Nucleus accumbens (tissue), 56 donors: ENCODE data around the gene NPFF.

Experiments used
- DNase-seq, 56 donors: peaks; one replicate each; lab custom pipeline; 2025; lab: John Stamatoyannopoulos, UW

NPFF gene

DNA sequence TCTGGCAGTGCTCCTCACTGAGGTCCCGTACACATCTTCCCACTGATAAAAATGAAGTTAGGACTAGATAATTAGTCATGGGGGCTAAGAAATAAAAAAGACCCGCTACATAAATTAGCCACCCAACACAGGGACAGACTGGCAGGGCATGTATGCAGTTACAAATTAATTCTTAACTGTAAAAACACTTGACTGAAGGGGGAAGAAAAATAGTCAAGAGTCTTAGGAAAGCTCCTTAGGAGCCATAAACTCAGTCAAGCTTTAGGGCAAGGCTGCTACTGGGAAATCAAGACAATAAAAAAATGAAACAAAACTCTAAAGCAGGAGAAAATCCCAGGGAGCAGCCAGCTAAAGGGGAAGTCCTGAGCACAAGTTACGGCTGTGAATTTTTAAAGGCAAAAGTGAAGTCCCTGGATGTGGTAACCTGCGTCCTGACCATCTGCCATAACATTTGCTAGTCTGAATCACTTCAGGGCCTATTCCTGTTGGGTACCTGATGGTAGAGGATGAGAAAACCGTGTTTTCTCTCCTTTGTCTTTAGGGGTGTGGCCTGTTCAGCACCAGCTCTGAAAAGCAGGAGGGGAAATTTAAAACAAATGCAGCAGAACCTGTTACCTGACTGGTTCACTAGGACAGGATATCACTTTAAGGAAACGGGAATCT lies 7.5 kb upstream of the NPFF start:
- DNase-seq = no peak

DNA sequence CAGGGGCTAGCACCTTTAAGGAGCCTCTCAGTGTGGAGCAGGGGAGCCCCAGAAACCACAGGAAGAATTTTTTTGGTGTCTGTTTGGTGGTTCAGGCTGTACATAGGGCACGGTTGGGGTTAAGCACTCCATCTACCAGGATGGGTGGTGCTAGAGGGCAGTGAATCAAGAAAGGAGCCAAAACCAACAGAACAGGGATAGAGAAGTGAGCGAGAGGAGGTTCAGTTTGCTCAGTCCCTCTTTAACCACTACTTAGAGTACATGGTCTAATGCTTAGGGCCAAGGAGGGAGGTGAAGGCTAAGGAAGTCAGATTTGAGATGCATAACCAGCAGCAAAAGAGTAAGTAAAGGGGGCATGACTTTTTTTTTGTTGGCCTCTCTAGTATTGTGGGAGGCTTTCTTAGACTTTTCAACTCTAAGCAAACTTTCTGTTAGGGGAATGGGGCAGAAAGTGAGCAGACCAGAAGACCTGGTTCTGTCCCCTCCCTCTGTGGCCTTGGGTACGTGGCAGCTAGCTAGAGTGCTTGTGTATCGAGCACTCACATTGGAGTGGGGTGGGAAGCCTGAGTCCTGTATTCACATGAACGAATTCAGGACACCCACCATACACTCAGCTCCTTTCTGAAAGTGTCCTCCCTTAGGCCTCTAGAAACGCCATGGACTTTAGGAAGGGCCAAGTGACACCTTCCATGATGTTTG lies 6.6 kb upstream of the NPFF start:
- no peak for DNase-seq

DNA sequence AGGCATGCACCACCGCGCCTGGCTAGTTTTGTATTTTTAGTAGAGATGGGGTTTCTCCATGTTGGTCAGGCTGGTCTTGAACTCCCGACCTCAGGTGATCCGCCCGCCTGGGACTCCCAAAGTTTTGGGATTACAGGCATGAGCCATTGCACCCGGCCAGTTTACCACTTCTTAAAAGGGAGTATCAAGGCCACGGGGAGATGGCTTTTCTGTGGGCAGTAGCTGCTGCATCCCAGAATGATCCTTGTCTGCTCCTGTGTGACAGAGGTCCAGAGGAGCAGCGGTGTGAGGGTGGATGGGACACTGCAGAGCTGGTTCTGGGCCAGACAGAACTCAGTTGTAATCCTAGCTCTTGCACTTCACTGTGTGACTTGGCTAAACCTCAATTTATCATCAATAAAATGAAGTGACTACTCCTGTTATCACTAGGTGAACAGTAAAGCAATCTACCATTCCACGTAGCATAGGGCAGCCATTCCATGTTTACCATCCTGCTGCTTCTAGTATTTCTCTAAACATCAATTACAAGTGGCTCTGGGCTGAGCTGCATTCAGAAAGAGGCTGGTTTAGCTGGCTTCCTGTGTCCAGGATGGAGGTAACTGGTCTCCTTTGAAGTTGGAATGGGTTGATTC lies 3.0 kb upstream of the NPFF start:
- no peak for DNase-seq

DNA sequence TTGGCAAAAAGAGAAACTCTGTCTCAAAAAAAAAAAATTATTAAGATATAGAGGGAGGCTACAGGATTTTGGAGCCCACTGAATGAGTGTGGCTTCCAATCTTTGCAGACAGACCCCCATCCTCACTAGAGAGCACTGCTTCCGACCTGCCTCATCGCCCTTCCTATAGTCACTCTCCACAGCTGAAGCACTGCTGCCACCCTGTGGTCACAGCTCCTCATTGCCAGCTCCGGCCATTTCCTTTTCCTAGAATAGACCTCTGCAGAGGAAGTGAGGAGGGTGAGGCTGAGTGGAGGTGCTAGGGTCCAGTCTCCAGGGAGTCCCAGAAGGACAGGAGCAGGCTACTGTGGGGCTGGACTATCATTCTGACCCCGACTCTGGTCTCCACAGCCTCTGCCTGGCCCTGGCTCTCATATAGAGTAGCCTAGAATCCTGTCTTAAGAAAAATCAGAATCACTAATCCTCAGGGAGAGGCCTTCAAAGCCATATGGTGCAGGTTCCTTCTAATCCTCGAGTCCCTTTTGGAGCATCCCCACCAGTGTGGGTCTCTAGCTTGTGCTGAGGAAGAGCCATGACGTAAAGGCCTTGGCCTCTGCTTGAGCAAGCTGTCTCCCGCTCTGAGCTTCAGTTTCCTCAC lies 1.4 kb upstream of the NPFF start:
- DNase-seq = peak in 52 of 56 donors; percentile 13 to 91 (median 68)

DNA sequence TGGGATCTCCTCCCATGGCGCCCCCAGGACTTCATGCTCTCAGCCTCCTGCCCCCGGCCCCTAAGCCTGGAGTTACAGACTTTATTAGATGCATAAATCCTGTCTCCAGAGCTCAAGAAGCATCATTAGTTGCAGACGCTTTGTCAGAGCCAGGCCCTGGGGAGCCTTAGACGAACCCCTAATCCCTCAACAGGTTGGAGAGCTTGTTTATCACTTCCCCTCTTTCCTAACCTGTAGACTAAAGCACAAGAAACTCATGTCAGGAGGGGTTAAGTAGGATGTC lies 260 bp upstream of the NPFF start:
- DNase-seq = no peak

DNA sequence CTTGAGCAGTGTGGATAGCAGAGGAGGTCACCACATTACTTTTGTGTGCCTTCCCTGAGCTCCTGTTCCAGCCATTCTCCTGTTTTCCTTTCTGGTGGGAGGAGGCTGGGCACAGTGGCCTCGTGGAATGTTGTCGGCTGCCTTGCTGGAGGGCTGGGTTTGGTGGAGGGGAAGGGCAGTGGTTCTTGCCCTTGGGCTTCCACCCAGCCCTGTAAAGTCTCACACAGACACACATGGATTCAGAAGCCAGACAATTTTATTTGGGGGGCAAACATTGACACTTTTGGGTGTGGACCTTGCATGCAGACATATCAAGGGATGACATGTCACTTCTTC lies 866 bp downstream of the NPFF start:
- DNase-seq = no peak

DNA sequence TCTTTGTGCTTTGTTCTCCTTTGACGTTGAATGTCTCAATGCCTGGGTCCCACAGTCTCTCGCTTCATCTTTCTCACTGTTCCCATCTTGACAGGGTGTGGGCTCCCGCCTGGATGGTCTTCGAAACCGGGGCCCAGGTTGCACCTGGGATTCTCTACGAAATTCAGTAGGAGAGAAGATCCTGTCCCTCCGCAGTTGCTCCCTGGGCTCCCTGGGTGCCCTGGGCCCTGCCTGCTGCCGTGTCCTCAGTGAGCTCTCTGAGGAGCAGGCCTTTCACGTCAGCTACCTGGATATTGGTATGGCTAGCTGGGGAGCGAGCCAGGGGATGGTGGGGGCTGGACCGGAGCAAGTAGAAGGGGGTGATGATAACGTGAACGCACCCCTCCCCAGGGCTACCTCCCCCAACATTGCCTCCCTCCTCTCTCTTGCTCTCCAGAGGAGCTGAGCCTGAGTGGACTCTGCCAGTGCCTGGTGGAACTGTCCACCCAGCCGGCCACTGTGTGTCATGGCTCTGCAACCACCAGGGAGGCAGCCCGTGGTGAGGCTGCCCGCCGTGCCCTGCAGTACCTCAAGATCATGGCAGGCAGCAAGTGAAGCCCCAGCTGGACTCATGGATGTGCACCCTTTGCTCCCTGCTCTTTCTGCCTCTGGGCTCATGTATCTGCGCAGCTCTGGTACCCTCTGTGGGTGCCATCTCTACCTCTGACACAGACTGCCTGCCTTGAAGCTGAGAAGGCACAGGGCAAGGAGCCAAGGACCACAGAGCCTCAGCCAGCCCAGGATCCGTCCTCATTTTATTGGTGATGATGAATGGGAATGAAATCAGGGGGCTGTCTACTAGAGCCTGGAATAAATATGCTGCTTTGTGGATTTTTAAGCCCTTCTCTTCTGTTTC lies 1.5 kb downstream of the NPFF start:
- no peak for DNase-seq

DNA sequence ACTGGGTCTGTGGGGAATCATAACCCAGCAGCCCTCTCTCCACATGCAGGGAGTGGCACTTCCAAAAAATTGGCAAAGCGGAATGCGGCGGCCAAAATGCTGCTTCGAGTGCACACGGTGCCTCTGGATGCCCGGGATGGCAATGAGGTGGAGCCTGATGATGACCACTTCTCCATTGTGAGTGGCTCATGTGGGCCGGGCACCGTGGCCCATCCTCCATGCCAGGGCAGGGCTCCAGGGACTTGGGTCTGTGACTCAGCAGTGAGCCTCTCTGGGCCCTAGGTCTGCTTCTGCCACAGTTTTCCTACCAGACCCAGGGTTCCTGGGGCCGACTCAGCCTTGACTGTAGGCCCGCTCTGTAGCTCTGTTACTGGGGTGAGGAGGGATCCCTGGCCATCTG lies 2.2 kb downstream of the NPFF start:
- peak in 18 of 56 donors; percentile 14 to 83 (median 30) for DNase-seq

DNA sequence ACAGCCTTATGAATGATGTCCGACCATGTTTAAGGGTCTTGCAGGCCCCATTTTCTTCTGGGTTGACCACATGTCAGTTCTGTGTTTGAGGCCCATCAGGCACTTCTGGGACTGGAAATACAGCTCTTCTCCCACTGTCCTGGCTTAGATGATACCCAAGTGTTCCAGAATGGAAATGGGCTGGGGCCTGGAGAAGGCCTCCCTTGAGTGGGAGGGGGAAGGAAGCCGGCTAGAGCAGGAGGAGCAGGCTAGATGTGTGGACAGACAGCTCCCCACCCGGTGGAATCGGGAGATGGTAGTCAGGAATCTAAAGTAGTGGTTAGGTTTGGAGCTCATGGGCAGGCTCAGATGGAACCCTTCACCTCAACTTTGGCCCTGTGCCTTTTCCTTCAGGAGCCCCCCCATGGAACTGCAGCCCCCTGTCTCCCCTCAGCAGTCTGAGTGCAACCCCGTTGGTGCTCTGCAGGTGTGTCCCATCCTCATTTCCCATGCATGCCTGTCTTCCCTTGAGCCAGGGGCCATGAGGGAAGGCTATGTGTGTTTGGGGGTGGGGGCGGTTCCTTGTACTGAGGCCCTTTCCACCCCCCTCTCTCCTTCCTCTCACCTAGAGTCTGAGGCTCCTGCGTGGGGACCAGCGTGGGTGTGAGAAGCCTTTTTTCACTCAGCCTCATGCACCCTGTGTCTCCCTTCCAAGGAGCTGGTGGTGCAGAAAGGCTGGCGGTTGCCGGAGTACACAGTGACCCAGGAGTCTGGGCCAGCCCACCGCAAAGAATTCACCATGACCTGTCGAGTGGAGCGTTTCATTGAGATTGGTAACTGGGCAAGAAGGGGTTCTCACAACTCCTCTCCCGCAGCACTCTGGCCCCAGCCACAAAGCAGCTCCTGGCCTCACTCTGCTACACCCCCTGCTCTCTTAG lies 3.0 kb downstream of the NPFF start:
- DNase-seq = no peak

DNA sequence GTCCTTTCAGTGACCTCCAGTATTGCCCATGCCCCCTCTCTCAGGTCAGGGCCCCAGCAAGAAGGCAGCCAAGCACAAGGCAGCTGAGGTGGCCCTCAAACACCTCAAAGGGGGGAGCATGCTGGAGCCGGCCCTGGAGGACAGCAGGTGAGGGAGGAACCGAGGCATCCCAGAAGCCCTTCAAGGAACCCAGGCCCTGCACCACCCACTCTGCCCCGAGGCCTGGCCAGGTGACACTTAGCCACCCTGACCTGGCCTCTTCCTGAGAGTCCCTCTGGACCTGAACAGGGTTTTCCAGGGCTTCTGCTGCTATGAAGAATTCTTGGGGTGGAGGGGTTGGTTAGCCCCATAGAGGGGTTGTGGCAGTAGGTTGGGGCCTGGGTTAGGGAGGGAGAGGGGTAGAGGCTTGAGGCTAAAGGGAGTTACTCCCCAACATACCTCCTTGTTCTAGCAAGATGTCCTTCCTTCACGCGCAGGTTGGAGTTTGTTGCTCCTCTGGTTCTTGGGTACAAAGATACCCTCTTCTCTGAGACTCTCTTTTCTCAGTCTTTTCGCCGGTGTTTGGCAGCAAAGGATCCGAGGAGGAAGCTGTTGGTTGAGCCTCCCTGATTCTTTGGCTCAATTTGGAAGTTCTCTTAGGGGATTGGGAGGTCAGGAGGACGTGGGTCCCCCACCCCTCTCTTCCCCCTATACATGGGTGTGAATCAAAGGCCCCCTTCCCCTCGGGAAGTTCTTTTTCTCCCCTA lies 4.1 kb downstream of the NPFF start:
- no peak for DNase-seq

DNA sequence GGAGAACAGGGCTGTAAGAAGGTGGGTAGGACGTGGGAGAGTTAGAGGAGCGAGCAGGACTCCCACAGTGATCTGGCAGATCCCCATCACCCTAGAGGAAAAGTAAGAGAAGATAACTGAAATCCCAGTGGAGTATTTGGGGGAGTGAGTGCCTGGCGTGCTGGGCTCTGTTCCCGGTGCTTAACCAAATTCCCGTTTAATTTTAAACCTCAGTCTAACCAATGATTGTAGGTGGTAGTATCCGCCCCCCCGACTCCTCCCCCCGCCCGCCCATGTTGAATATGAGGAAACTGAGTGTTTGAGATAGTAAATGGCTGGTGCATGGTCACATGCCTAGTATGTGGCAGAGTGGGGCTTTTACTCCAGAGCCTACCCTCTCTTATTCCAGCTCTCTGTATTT lies 5.0 kb downstream of the NPFF start:
- DNase-seq = no peak

DNA sequence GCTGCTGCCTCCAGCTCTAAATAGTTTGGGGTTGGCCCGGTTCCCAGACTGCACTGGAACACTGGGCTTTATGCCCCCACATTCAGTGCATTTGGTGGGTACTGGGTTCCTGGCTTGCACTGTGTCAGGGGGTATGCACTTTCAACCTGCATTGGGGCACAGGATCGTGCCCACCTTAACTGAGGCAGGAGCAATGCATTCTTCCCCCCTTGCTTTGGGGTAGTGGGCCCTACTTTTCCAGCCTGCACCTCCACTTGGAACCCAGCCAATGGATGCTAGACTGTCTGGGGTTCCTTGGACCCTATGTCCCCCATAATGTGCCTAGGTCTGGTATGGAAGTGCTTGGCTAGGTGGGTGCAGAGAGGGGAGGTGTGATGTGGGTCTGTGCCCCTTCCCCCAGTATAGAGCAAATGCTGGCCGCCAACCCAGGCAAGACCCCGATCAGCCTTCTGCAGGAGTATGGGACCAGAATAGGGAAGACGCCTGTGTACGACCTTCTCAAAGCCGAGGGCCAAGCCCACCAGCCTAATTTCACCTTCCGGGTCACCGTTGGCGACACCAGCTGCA lies 5.6 kb downstream of the NPFF start:
- peak in 1 of 56 donors; percentile 79 for DNase-seq

DNA sequence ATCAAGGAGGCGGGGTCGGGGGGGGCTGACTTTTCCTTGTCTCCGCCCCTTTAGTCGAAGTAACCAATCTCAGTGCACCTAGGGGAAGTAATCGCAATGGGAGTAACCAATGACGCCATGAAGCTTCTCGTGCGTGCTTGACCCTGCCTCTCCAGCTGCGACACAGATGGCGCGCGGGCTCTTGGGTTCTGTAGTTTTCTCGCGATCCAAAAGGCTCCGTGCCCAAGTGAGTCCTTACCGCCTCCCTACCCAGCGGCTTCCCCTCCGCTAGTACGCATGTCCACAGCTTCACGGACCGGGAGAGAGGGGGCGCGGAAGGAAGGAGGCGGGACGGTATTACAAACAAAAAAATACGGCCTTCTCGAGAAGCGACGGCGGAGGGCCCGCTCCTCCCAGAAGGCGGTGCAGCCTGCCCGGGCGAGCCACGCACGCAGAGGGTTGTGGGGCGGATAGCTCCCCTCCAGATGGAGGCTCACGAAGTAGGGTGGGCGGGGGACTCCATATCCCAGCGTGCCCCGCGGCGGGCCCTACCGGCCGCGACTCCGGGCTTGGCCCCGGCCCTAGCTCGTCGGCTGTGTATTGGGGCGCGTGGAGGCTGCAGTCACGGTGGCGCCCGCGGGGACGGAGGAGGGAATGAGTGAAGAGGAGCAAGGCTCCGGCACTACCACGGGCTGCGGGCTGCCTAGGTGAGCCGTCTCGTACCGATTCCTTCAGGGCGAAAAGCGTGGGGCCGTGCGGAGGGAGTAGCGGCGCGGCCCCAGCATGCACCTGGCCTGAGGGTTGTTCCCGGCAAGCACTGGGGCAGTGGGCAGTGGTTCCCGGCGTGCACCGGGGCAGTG lies 6.3 kb downstream of the NPFF start, which contains the start of gene TARBP2:
Gene TARBP2 (plus strand): TSS at position 508 of the 839 bp plus-strand sequence. CDS start 126 bp downstream, at position 634.
- DNase-seq = peak; percentile 91 to 100 (median 99)

DNA sequence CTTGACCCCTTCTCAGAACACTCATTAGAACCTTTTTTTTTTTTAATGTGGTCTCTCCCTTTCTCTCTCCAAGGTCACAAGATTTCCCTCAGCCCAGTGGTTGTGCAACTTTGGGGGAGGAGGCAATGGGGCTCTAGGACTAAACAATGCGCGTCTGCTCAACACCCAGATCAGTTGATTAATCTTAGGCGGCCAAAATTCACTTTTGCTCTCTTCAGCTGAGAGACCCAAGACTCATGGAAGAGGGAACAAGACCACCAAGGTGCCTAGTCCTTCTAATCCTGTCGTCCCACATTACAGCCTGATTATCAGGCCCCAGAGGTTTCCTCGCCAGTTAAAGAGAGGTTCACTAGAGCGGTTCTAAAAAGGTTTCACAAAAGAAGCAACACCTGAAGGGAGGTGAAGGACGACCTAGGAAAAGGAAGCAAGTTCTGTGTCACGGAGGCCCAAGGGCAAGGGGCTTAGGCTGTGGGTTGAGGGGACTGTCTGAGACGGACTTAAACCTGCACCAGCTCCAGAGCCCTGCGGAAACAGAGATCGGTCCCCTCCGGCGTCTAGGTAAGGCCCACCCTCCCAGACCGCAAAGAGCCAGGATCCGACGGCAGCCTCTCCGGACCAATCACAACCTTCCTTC lies 7.0 kb downstream of the NPFF start:
- DNase-seq = peak in 4 of 56 donors; percentile 38 to 56 (median 52)

DNA sequence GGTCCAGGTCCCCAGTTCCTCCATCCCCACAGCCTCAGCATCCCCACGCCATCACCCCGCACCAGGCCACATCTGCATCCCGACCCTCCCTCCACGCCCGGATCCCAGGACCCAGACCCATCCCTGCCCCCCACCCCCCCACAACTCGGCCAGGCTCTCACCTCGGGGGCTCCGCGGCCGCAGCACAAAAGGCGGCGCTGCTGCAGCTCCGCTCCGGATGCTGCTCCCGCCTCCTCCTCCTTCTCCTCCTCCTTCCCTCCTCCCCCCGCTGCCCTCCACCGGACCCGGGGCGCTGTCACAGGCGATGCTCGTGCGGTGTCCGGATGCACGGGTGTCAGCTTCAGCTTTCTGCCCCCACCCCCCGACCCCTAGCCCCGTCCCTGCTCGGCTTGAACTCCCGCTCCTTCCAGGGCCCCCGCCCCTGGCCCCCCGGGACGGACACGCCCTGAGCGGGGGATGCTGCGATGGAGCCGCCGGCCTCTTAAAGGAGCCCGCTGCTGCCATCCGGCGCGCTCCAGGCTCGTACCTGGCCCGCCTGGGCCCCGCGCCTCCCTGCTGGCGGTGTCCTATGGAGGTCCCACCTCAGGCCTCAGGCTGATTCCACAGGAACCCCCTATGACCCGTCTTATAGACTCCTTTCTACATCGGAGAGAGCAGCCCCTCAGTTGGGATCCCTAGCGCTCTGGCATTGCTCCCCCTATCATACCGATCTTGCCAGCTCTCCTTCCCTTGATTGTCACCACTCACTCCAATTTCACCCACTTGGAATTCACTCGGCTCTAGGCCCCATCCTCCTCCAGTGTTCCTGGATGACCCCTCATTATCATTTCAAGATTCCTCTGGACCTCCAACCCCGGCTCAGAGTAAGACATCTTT lies 7.8 kb downstream of the NPFF start, which contains the start of gene MAP3K12:
Gene MAP3K12 (minus strand): TSS at position 193 of the 876 bp plus-strand sequence. CDS start 12,067 bp downstream, outside the sequence.
- peak in 53 of 56 donors; percentile 26 to 89 (median 69) for DNase-seq

DNA sequence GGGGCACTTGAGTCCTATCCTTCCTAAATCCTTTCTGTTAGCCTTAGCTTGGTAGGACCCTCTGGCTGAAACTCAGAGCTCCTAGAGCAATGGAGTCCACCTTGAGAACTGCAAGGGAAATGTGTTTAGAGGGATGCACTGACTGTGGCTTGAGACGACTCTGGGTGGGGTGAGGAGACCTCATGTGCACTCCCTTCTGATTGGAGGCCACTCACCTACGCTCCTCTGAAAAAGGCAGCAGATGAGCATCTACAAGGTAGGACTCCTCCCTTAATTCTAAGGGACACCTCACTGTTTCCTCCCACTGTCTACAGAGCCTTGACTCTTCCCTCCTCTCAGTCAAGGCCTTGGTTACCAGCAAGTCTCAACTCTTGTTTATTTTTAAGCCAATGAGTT lies 9.1 kb downstream of the NPFF start:
- no peak for DNase-seq
